Gastrocnemius medialis (tissue), 4 donors: ENCODE data around the gene DCTN3.

ENCODE experiments used
- POLR2A ChIP-seq, 2 donors: fragments of 450-650 bp; IDR thresholded peaks; one replicate each; pipeline ENCODE4 v1.6.1; 2017; ENCODE audit warnings: antibody characterized with exemption in 2 of 2, mild to moderate bottlenecking in 2 of 2, moderate library complexity in 2 of 2
- TF ChIP-seq, protein P1 (sequence below), 5 experiments: fragments of 450-650 bp in 3 of 5; fragments of 200-600 bp in 2 of 5; sonication (generic) in 2 of 5; IDR thresholded peaks in 4 of 5; conservative IDR thresholded peaks in 1 of 5; 1 replicate in 4 of 5; 2 replicates in 1 of 5; pipeline ENCODE4 v1.5.1; 2016 to 2019; ENCODE audit warnings: antibody characterized with exemption in 5 of 5, mild to moderate bottlenecking in 3 of 5, moderate library complexity in 3 of 5

DNA sequence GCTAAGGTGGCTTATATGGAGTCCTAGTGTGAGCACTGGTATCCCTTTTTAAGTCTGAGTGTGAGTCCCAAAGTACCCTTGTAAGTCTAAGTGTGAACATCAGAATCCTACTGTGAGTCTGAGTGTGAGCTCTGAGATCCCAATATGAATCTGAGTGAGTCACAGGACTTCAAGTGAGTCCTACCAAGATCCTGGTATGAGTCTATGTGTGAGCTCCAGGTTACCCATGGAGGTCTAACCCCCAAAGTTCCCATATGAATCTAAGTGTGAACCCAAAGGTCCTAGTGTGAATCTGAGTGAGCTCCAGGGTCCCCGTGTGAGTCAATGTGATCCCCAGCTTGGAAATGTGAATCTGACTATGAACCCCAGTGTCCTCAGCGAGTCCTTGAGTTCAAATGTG, 33.0 kb downstream of the DCTN3 start:
- TF ChIP-seq POLR2A (IDR thresholded peaks at IDR 0.05), result no peak
- TF ChIP-seq, protein P1, sequence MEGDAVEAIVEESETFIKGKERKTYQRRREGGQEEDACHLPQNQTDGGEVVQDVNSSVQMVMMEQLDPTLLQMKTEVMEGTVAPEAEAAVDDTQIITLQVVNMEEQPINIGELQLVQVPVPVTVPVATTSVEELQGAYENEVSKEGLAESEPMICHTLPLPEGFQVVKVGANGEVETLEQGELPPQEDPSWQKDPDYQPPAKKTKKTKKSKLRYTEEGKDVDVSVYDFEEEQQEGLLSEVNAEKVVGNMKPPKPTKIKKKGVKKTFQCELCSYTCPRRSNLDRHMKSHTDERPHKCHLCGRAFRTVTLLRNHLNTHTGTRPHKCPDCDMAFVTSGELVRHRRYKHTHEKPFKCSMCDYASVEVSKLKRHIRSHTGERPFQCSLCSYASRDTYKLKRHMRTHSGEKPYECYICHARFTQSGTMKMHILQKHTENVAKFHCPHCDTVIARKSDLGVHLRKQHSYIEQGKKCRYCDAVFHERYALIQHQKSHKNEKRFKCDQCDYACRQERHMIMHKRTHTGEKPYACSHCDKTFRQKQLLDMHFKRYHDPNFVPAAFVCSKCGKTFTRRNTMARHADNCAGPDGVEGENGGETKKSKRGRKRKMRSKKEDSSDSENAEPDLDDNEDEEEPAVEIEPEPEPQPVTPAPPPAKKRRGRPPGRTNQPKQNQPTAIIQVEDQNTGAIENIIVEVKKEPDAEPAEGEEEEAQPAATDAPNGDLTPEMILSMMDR (IDR thresholded peaks at IDR 0.05 in 4 of 5, conservative IDR thresholded peaks at IDR 0.05 in 1 of 5), result no peak
